GM20431 (cell line): ENCODE results near the gene RNF182.
"Not testable (repeated sequence)": the region's sequence is repeated elsewhere in the genome, so short reads cannot be mapped to it uniquely, and the experiment has no call there.

Experiments
- in situ Hi-C: fragments of 300-500 bp; cut with MseI, MboI; formaldehyde crosslinking; loops from one replicate; pipeline ENCODE4 v1.15.0; 2020; ENCODE audit warnings: low sequenced_read_pairs; ENCODE audit not compliant: unreplicated experiment

RNF182 gene

DNA sequence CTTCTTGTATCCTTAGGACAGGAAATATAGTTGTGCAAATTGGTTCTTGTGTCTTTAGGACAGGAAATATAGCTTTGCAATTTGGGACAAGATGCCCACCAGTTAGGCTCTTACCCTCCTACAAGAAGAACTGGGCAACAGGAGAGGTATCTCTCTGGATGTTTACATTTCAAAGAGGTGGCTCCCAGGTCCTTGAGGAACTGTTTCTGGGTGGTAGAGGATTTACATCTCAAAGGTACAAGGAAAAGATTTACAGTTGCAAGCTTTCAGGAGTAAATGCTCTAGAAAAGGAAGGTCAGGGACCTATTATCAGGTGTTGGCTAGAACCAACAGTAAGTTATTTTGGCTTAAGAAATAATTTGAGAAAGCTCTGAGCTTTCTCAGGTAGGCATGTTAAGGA lies 19.2 kb downstream of the RNF182 start:
- in situ Hi-C loops, result no loop called here

GRCh38 chr6:13946506-13946905 lies 21.8 kb downstream of the RNF182 start:
- in situ Hi-C loops, result no loop called here

- in situ Hi-C loops, result no loop called here
Observed at GRCh38 chr6:13947611-13948178, 22.9 kb downstream of the RNF182 start.

DNA sequence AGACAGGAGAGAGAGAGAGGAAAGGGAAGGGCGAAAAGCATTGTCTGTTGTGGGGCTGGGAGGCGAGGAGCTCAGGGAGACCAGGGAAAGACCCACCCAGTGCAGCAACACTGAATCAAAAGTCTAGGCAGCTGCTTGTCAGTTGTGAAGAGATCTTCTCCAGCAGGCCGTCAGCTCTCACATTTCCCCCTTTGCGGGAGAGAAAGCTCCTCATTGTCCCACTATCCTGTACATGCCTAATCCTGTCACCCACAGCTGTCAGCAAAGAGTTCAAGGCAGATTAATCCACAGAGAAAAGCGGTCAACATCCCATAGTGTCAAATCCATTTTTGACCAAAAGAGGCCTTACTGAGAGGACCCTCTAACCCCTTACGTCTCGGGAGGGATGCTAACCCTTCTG lies 27.3 kb downstream of the RNF182 start:
- in situ Hi-C loops, result no loop called here

- in situ Hi-C loops, result no loop called here
Observed at GRCh38 chr6:13953061-13953705, 28.4 kb downstream of the RNF182 start.

GRCh38 chr6:13965582-13966127 lies 40.9 kb downstream of the RNF182 start:
- in situ Hi-C loops, result no loop called here

GRCh38 chr6:13971303-13971702 lies 46.6 kb downstream of the RNF182 start:
- in situ Hi-C loops, result no loop called here

DNA sequence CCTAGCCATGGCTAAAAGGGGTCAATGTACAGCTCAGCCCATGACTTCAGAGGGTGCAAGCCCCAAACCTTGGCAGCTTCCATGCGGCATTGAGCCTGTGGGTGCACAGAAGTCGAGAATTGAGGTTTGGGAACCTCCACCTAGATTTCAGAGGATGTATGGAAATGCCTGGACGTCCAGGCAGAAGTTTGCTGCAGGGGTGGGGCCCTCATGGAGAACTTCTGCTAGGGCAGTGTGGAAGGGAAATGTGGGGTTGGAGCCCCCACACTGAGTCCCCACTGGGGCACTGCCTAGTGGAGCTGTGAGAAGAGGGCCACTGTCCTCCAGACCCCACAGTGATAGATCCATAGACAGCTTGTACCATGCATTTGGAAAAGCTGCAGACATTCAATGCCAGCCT lies 47.9 kb downstream of the RNF182 start:
- in situ Hi-C loops, result not testable (repeated sequence)

DNA sequence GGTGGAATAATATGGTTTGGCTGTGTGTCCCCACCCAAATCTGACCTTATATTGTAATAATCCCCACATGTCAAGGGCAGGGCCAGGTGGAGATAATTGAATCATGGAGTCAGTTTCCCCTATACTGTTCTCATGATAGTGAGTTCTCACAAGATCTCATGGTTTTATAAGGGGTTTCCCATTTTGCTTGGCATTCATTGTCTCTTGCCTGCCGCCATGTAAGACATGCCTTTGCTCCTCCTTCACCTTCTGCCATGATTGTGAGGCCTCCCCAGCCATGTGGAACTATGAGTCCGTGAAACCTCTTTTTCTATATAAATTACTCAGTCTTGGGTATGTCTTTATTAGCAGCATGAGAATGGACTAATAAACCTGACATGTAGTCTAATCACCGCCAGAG lies 48.7 kb downstream of the RNF182 start:
- in situ Hi-C loops, result not testable (repeated sequence)

GRCh38 chr6:13978102-13978640 lies 53.4 kb downstream of the RNF182 start:
- in situ Hi-C loops, result no loop called here

- in situ Hi-C loops, result no loop called here
Observed at GRCh38 chr6:13978787-13979186, 54.0 kb downstream of the RNF182 start.

DNA sequence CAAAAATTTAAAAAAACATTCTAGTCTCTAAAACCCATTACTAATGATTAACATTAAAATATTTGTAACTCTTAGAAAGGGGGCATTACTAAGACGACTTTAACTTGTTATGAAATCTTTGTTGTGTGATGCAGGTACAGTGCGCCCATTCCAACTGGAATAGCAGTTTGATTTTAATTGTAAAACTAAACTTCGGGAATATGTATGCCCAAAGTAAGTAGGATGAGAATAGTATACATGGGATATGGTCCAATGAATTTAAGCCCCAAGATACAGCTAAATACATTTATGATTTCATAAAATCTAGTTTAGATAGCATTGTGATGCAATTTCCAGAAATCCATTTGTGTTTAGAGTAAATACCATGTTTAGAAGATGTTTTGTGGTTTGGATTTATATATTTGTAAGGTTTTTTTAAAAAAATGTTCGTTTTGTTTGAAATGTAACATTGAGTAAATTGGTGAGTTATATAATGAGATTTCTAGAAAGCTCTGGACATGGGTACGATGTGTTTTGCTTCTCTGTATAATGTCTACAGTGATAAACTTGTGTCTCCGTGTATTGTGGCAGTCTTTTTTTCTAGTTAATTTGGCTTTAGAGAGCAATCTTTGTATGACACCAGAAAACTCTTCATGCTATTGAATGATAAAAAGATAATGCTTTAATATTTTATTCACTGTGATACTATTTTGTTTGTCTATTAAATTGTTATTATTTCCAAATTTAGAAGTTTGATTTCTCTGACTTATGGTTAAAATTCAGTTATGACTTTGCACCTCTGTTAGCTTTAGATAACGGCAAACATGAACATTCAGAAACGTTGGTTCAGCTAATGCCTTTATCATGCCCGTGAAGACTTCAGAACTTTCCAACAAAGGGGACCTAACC lies 54.8 kb downstream of the RNF182 start:
- in situ Hi-C loops, result no loop called here

DNA sequence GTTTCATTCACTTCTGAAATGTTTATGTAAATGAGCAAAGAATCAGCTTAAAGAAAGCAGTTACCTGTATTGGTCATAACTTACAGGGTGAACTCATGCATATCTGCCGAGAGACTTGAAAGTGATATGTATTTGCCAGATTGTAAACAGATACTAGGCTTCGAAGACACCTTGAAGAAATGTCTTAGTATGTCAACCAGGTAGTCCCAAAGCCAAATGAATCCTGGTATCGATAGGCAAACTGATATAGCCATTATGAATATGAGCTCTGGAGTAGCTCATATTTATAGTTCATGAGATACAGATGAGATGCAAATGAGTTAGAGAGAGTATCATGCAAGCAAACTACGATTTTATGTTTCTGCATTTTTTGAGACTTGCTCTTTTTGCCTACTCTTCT lies 55.8 kb downstream of the RNF182 start:
- in situ Hi-C loops, result no loop called here

DNA sequence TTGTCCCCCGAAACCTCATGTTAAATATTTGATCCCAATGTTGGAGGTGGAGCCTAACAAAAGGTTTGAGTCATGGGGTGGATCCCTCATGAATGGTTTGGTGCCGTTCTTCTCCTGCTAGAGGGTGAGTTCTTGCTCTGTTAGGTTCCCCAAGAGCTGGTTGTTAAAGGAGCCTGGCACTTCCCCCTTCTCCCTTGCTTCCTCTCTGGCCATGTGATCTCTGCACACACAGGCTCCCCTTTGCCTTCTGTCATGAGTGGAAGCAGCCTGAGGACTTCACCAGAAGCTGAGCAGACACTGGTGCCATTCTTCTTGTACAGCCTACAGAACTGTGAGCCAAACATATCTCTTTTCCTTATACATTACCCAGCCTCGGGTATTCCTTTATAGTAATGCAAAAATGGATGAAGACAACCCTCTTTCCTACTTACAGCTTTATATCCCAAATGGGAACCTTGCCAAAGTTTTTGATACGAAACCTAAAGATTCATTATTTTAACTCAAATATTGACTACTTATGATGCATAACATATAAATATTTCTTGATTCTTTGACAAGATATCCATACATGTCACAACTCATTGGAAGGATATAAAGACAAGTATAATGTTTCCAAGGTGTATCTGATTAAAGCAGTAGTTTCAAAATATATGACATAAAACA lies 61.0 kb downstream of the RNF182 start:
- in situ Hi-C loops, result no loop called here

DNA sequence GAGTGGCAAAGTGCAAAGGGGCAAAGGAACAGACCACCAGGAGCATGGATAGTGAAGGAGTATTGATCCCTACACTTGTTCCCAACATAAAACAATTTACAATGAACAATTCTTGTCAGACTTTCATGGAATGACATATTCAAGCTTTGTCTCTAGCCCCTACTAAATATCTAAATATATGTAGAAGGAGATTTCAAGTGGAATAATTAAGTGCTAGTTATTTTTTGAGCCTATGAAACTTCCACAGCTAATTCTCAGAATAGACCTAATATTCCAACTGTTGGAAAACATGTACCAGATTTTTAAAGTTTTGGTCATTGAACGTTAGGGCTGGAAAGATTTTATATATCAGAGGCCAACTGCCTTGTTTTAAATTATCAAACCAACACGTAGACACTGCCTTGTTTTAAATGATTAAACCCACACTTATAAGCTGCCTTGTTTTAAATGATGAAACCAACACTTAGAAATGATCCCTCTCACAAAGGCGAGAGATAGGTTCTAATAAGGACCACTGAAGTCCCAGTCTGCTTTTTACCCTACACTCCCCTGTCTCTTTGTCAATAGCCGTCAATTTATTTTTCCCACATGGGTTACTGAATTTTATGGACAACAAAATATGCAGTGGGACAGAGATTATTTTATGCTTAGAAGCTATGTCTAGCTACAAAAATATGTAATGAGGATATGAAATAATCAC lies 62.1 kb downstream of the RNF182 start:
- in situ Hi-C loops, result no loop called here

DNA sequence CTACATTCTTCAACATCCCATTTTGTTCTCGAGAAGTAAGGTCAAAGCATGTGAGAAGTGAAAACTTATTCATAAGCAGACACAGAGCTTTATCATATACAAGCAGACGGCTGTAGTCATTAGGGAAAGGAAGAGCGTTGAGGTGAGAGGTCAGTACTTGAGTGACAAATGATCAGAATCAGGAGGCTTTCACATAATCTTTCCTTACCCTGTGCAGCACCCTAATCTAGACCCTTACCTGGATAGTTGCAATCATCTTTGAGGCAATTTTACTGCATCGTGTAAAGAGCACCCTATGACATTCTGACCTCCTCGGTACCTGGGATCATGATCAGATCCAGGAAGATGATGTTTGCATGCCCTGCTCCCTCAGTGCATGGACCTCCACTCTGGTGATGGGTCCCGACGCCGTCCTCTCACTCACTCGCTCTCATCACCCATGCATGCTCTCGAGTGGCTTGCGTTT lies 62.7 kb downstream of the RNF182 start:
- in situ Hi-C loops, result no loop called here

DNA sequence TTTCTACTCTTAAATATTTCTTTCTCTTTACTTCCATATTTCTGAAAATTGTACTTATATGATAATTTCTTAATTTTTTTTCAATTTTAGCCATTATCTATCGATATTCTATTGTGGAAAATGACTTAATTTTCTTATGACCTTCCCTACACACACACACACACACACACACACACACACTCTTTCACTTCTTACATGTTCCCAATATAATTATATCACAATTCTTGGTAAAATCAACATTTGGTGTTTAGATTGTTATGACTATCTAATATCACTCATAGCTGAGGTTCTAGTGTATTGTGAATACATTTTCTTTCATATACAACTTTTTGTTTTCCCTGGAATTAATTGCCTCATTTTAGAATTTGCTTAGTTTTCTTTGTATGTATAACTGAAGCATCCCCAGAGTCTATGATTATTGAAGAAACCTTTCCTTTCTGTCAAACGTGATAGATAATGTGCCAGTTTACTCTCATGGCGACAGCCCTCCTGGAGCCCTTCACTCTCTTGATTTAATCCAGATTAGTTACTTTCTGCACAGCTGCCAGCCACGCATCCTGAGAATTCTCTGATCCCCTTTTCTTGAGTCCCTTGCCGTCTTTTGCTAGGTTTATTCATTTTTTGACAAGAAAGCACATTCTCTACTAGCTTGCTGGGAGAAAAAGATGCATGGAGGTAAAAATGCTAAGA lies 63.4 kb downstream of the RNF182 start:
- in situ Hi-C loops, result no loop called here

GRCh38 chr6:13988908-13989307 lies 64.2 kb downstream of the RNF182 start:
- in situ Hi-C loops, result no loop called here
